ENCODE results near the gene MPZL2.
"Not testable (repeated sequence)": the region's sequence is repeated elsewhere in the genome, so short reads cannot be mapped to it uniquely, and the experiment has no call there.

Gene MPZL2

DNA sequence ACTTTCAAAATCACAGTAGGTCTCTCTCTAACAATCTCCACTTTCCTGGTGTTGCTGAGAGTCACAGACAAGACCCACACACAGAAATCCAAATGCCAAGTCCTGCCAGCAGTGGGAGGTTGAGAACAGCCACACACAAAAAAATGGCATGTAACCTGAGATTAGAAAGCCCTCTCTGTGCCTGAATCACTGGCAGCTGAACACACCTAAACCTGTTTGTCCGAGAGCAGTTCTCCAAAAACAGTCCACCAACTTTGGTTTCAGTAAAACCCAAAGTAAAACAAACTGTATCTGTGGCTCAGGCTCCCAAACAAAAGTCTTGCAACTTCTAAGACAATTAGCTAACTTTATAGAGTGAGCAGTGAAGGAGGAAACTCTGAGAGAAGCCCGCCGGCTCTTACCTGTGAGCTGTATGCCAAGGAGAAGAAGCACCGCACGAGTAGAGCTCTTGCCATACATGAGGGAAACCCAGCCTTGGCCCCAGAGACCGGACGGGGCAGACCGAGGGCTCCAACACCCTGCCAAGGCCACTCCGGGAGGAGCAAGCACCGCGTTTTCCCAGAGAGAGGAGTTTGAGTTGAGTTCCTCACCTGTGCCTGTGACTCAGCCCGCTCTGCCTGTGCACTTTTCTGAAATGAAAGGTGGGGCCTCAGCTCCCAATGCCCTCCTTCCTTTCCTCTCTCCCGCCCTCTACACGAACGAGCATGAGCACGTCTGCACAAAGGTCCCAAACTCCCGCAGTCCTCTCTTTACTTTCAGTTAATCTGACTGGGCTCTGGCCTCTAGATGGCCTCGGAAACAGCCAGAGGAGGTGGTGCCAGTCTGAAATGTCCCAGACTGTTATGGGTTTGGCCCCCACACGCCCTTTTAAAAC, at the start of gene MPZL2:
Gene MPZL2, minus strand, starts transcription at position 603 of the 874 bp plus-strand sequence. Its CDS starts 144 bp downstream, at position 459.
- peak; percentile 71 for DNase-seq

GRCh38 chr11:118313242-118313641, 49.1 kb upstream of the MPZL2 start:
- DNase-seq, result no peak

- no peak for DNase-seq
Measured at GRCh38 chr11:118312328-118312727, 48.2 kb upstream of the MPZL2 start.

DNA sequence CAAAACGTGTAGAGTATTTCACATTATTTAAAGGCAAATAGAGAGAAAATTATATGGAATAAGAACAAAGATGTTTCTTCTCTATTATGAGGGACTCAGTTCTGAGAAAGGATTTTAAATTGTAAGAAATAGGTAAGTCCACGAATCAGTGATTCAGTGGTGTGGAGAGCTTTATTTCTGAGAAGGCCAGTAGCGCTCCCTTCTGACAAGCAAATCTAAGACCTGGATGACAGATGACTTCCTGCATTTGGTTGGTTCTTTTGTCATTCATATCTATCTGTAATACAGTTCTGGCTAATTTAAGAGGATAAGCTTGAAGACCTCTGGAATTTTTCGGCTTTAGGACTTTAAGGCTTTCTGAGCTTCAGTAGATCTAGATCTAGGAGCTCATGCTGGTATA, 47.4 kb upstream of the MPZL2 start:
- peak; percentile 44 for DNase-seq

GRCh38 chr11:118310781-118311485, 46.8 kb upstream of the MPZL2 start:
- DNase-seq, result no peak

DNA sequence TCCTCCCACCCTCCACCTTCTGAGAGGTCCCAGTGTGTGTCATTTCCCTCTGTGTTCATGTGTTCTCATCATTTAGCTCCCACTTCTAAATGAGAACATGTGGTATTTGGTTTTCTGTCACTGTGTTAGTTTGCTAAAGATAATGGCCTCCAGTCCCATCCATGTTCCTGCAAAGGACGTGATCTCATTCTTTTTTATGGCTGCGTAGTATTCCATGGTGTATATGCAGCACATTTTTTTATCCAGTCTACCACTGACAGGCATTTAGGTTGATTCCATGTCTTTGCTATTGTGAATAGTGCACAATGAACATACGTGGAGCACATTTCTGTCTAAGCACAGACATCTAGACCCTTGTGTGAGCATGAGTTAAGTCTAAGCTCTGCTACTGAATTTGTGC, 46.2 kb upstream of the MPZL2 start:
- DNase-seq, result no peak

- not testable (repeated sequence) for DNase-seq
Measured at GRCh38 chr11:118308995-118309528, 45.0 kb upstream of the MPZL2 start.

- DNase-seq, result no peak
Measured at GRCh38 chr11:118306556-118306955, 42.5 kb upstream of the MPZL2 start.

DNA sequence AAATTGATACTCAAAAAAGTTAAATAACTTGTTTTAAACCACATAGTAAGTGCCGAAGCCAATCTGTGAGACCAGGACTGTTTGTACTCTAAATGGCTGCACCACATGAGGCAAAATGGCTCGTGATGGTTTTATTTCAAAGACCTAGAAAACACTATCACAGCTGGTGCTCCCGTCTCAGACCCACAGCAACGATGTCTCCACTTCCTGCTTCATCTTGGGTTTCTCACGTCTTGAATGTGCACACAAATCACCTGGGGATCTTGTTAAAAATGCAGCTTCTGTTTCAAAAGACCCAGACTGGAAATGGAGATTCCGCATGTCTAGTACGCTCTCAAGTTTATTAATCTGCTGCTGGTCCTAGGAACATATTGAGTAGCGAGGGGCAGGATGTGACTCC, 41.6 kb upstream of the MPZL2 start:
- DNase-seq, result no peak

DNA sequence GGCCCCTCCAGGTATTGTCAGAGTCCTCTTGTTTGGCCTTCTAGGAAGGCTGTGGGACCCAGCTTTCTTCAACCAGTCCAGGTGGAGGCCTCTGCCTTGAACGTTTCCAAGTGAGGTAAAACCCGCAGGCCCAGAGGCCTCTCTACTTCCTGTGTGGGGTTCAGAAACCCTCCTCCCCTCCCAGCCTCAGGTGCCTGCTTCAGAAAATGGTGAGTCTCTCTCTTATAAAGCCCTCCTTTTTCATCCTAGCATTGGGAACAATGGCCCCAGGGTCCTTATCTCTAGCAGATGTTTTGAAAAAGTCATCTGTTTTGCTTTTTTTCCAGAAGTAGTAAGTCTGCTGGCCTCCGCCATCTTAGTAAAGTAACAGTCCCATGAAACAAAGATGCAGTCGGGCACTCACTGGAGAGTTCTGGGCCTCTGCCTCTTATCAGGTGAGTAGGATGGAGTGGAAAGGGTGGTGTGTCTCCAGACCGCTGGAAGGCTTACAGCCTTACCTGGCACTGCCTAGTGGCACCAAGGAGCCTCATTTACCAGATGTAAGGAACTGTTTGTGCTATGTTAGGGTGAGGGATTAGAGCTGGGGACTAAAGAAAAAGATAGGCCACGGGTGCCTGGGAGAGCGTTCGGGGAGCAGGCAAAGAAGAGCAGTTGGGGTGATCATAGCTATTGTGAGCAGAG, 40.6 kb upstream of the MPZL2 start, which contains the start of gene CD3E:
Gene CD3E, plus strand, starts transcription at position 163 of the 681 bp plus-strand sequence. Its CDS starts 223 bp downstream, at position 386.
- DNase-seq, result no peak

GRCh38 chr11:118304227-118304567, 40.1 kb upstream of the MPZL2 start:
- DNase-seq, result no peak

- DNase-seq, result peak; percentile 41
Measured at GRCh38 chr11:118301600-118302195, 37.6 kb upstream of the MPZL2 start.

DNA sequence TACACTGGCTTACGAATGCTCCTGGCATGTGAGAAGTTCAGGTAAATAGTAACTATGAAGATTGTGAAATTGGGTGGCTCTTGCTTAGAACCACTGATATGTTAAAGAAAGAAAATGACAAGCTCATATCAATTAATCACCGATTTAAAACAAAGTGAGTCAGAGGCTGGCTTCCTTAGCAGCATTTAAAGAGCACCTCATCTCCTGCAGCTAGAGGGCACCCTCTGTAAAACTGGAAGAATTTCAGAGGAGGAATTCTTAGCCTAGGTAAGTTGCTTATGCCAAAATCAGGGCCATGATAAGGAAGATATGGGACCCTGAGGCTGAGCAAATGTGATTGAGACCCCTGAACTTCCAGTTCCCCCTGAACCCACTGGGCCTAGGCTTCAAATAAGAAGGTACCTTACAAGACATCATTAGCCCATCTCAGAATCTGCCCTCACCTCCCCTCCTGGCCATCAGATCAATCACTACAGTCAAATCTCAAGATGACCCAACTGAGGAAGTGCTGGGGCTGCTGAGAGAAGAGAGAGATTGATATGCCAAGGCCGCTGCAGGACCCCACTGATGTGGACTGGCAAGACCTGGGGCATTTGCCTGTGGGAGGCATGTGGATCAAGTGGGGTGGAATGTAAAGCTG, 31.8 kb upstream of the MPZL2 start:
- DNase-seq, result peak; percentile 74

- no peak for DNase-seq
Measured at GRCh38 chr11:118295199-118295598, 31.1 kb upstream of the MPZL2 start.

DNA sequence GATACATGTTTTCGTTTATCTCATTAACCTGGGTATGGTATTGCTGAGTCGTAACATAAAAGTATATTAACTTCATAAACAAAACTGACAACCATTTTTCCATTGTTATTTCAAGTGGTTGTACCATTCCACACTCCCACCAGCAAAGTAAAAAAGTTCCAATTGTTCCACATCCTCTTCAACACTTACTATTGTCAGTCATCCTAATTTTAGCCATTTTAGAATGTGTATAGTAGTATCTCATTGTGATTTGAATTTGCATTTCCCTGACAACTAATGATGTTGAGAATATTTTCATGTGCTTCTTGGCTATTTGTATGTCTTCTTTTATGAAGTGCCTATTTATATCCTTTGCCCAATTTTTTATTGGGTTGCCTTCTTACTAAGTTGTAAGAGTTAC, 30.0 kb upstream of the MPZL2 start:
- DNase-seq, result no peak

DNA sequence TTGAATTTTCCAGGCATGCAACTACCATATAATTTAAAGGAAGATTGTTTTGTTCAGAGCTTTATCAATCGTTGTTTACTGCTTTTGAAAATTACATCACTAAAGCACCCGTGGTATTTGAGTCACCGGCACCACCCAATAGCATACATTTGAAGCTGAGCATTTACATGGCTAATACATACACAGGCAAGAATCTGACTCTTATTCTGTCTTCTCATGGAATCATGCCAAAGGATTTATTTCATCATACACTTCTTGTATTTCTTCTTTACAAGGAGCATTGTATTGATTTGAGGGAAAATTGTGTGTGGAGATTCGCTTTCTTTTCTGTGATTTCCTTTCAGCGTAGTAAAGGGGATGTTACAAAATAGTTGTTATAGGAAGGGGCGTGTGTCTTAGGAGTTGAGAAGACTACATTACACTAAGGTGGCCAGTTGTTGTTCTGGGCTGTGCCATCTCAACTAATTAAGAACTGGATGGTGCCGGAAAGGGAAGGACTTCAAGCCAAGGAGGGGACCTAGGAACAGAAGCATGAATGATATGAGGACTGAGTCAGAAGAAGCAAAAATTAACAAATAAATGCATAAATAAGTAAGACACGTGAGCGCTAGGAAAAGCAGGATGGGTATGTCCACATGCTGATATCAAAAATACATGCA, 27.5 kb upstream of the MPZL2 start:
- DNase-seq, result peak; percentile 30

DNA sequence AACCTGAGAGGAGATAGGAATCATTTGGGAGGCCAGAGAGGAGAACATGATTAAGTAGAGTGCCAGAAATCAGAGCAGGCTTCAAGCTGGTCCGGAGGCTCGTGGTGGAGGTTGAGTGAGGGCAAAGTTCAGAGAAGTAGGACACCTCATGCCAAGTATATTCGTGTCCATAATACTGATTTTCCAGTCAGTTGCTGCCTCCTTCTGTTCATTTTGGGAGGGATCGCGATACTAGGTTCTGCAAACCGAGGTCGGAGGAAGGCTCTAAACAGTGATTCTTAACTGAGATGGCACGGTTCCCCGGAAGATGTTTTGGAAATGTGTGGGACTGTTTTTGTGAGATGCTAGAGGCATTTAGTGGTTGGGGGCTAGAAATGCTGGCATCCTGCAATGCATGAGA, 26.8 kb upstream of the MPZL2 start:
- DNase-seq, result peak; percentile 89

DNA sequence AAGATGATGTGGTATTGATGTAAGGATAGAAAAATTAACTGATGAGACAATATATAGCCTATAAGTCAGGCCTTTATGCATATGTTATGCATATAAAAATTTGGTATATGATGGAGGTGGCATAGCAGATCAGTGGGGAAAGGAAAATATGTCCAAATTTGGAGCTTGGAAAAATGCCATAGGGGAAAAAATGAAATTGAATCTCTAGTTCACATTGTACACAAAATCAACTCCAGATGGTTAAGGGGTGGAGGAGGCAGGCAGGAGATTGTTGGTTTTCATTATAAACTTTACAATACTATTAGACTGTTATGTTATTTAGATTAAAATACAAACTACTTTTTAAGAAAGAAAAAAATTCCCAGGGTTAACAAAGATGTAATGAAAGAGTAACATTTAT, 25.3 kb upstream of the MPZL2 start:
- no peak for DNase-seq

DNA sequence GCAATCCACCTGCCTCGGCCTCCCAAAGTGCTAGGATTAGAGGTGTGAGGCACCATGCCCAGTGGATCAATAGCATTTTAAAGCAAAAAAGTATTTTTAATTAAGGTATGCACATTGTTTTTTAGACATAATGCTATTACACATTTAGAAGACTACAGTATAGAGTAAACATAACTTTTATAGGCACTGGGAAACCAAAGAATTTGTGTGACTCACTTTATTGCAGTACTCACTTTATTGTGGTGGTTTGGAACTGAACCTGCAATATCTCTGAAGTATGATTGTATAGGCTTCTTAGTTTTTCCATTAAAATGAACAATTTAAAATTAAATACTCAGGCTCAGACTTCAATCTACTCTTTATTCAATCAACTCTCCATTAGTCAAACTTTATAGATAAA, 22.9 kb upstream of the MPZL2 start:
- no peak for DNase-seq

- DNase-seq, result no peak
Measured at GRCh38 chr11:118286545-118286944, 22.4 kb upstream of the MPZL2 start.

DNA sequence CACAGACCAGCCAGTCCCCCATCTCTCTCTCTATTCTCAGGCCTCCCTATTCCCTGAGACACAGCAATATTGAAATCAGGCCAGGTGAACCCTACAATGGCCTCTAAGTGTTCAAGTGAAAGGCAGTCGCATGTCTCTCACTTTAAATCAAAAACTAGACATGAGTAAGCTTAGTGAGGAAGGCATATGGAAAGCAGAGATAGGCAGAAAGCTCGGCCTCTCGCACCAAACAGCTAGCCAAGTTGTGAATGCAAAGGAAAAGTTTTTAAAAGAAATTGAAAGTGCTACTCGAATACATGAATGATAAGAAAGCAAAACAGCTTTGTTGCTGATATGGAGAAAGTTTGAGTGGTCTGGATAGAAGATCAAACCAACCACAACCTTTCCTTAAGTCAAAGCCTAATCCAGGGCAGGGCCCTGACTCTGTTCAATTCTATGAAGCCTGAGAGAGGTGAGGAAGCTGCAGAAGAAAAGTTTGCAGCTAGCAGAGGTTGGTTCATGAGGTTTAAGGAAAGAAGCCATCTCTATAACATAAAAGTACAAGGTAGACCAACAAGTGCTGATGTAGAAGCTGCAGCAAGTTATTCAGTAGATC, 19.8 kb upstream of the MPZL2 start:
- DNase-seq, result peak; percentile 90
